ENCODE measurements around the gene KRT5.

Gene KRT5

GRCh38 chr12:52519826-52520662, at the start of gene KRT5:
TSS of gene KRT5 (minus strand) at chr12:52520394. CDS start at chr12:52520296, 98 bp downstream.
- TF ChIP-seq ZNF274 (IDR thresholded peaks at IDR 0.05; ENCODE audit: low read depth, low read length) (no peak), SUZ12 (IDR thresholded peaks at IDR 0.05; ENCODE audit: extremely low read depth, insufficient read depth, insufficient read length) (no peak), YY1 (IDR thresholded peaks at IDR 0.05; ENCODE audit: insufficient read depth, insufficient read length) (no peak)
- no peak for DNase-seq (ENCODE audit: low read depth, low spot score)
- no peak within 1 kb of the TSS for H3K9ac ChIP-seq (ENCODE audit: insufficient read length, low read depth)

GRCh38 chr12:52568111-52568510, 47.9 kb upstream of the KRT5 start:
- Histone ChIP-seq H3K4me3 (ENCODE audit: insufficient read length, low read depth) (no peak overlapping the region), H3K9me3 (ENCODE audit: insufficient read depth, low read length) (no peaks in the 10 kb centered on the region), H3K9ac (ENCODE audit: insufficient read length, low read depth) (no peak overlapping the region), H3K36me3 (ENCODE audit: insufficient read depth, insufficient read length, low read length) (no peaks in the 10 kb centered on the region), H3K4me1 (ENCODE audit: insufficient read depth, insufficient read length) (peaks cover 6% of the 10 kb centered on the region), H3K27me3 (ENCODE audit: insufficient read depth, insufficient read length) (no peaks in the 10 kb centered on the region)
- no peak for DNase-seq (ENCODE audit: low read depth, low spot score)
- no peak for TF ChIP-seq YY1 (IDR thresholded peaks at IDR 0.05; ENCODE audit: insufficient read depth, insufficient read length)
- no peak for TF ChIP-seq SUZ12 (IDR thresholded peaks at IDR 0.05; ENCODE audit: extremely low read depth, insufficient read depth, insufficient read length)
- TF ChIP-seq ZNF274 (IDR thresholded peaks at IDR 0.05; ENCODE audit: low read depth, low read length): no peak

More at GRCh38 chr12:52519826-52520662, at the start of gene KRT5:
- H3K36me3 ChIP-seq (ENCODE audit: insufficient read depth, insufficient read length, low read length): no peaks in the 10 kb centered on the region
- H3K27me3 ChIP-seq (ENCODE audit: insufficient read depth, insufficient read length): no peaks in the 10 kb centered on the region
- H3K4me3 ChIP-seq (ENCODE audit: insufficient read length, low read depth): no peak within 1 kb of the TSS
- peaks cover 25% of the 10 kb centered on the region for H3K4me1 ChIP-seq (ENCODE audit: insufficient read depth, insufficient read length)
- H3K9me3 ChIP-seq (ENCODE audit: insufficient read depth, low read length): no peaks in the 10 kb centered on the region

GRCh38 chr12:52566847-52567291, 46.7 kb upstream of the KRT5 start:
- H3K9me3 ChIP-seq (ENCODE audit: insufficient read depth, low read length): no peaks in the 10 kb centered on the region
- H3K9ac ChIP-seq (ENCODE audit: insufficient read length, low read depth): no peak overlapping the region
- H3K27me3 ChIP-seq (ENCODE audit: insufficient read depth, insufficient read length): no peaks in the 10 kb centered on the region
- no peak overlapping the region for H3K4me3 ChIP-seq (ENCODE audit: insufficient read length, low read depth)
- H3K36me3 ChIP-seq (ENCODE audit: insufficient read depth, insufficient read length, low read length): no peaks in the 10 kb centered on the region
- H3K4me1 ChIP-seq (ENCODE audit: insufficient read depth, insufficient read length): peaks cover 6% of the 10 kb centered on the region
- no peak for DNase-seq (ENCODE audit: low read depth, low spot score)
- TF ChIP-seq ZNF274 (IDR thresholded peaks at IDR 0.05; ENCODE audit: low read depth, low read length): no peak
- no peak for TF ChIP-seq SUZ12 (IDR thresholded peaks at IDR 0.05; ENCODE audit: extremely low read depth, insufficient read depth, insufficient read length)
- no peak for TF ChIP-seq YY1 (IDR thresholded peaks at IDR 0.05; ENCODE audit: insufficient read depth, insufficient read length)

- Histone ChIP-seq H3K9me3 (ENCODE audit: insufficient read depth, low read length) (no peaks in the 10 kb centered on the region), H3K27me3 (ENCODE audit: insufficient read depth, insufficient read length) (no peaks in the 10 kb centered on the region), H3K36me3 (ENCODE audit: insufficient read depth, insufficient read length, low read length) (no peaks in the 10 kb centered on the region), H3K4me3 (ENCODE audit: insufficient read length, low read depth) (no peak overlapping the region), H3K9ac (ENCODE audit: insufficient read length, low read depth) (no peak overlapping the region), H3K4me1 (ENCODE audit: insufficient read depth, insufficient read length) (peaks cover 6% of the 10 kb centered on the region)
- DNase-seq (ENCODE audit: low read depth, low spot score): no peak
- TF ChIP-seq ZNF274 (IDR thresholded peaks at IDR 0.05; ENCODE audit: low read depth, low read length): no peak
- TF ChIP-seq YY1 (IDR thresholded peaks at IDR 0.05; ENCODE audit: insufficient read depth, insufficient read length): no peak
- TF ChIP-seq SUZ12 (IDR thresholded peaks at IDR 0.05; ENCODE audit: extremely low read depth, insufficient read depth, insufficient read length): no peak
These were observed 44.4 kb upstream of the KRT5 start for GRCh38 chr12:52564582-52564981.

- H3K9me3 ChIP-seq (ENCODE audit: insufficient read depth, low read length): no peaks in the 10 kb centered on the region
- no peaks in the 10 kb centered on the region for H3K27me3 ChIP-seq (ENCODE audit: insufficient read depth, insufficient read length)
- DNase-seq (ENCODE audit: low read depth, low spot score): no peak
- no peaks in the 10 kb centered on the region for H3K36me3 ChIP-seq (ENCODE audit: insufficient read depth, insufficient read length, low read length)
- H3K4me3 ChIP-seq (ENCODE audit: insufficient read length, low read depth): no peak overlapping the region
- H3K4me1 ChIP-seq (ENCODE audit: insufficient read depth, insufficient read length): peaks cover 2% of the 10 kb centered on the region
- H3K9ac ChIP-seq (ENCODE audit: insufficient read length, low read depth): no peak overlapping the region
- TF ChIP-seq SUZ12 (IDR thresholded peaks at IDR 0.05; ENCODE audit: extremely low read depth, insufficient read depth, insufficient read length) (no peak), YY1 (IDR thresholded peaks at IDR 0.05; ENCODE audit: insufficient read depth, insufficient read length) (no peak), ZNF274 (IDR thresholded peaks at IDR 0.05; ENCODE audit: low read depth, low read length) (no peak)
These were observed 41.8 kb upstream of the KRT5 start for GRCh38 chr12:52561880-52562449.

GRCh38 chr12:52559979-52560378, 39.8 kb upstream of the KRT5 start:
- DNase-seq (ENCODE audit: low read depth, low spot score): no peak
- no peak overlapping the region for H3K9ac ChIP-seq (ENCODE audit: insufficient read length, low read depth)
- H3K9me3 ChIP-seq (ENCODE audit: insufficient read depth, low read length): no peaks in the 10 kb centered on the region
- no peak for TF ChIP-seq ZNF274 (IDR thresholded peaks at IDR 0.05; ENCODE audit: low read depth, low read length)
- no peaks in the 10 kb centered on the region for H3K27me3 ChIP-seq (ENCODE audit: insufficient read depth, insufficient read length)
- no peak overlapping the region for H3K4me3 ChIP-seq (ENCODE audit: insufficient read length, low read depth)
- H3K36me3 ChIP-seq (ENCODE audit: insufficient read depth, insufficient read length, low read length): no peaks in the 10 kb centered on the region
- H3K4me1 ChIP-seq (ENCODE audit: insufficient read depth, insufficient read length): no peaks in the 10 kb centered on the region

- DNase-seq (ENCODE audit: low read depth, low spot score): no peak
- H3K27me3 ChIP-seq (ENCODE audit: insufficient read depth, insufficient read length): no peaks in the 10 kb centered on the region
- H3K36me3 ChIP-seq (ENCODE audit: insufficient read depth, insufficient read length, low read length): no peaks in the 10 kb centered on the region
- no peak for TF ChIP-seq YY1 (IDR thresholded peaks at IDR 0.05; ENCODE audit: insufficient read depth, insufficient read length)
- TF ChIP-seq SUZ12 (IDR thresholded peaks at IDR 0.05; ENCODE audit: extremely low read depth, insufficient read depth, insufficient read length): no peak
- no peak for TF ChIP-seq ZNF274 (IDR thresholded peaks at IDR 0.05; ENCODE audit: low read depth, low read length)
- no peaks in the 10 kb centered on the region for H3K4me1 ChIP-seq (ENCODE audit: insufficient read depth, insufficient read length)
- no peak overlapping the region for H3K4me3 ChIP-seq (ENCODE audit: insufficient read length, low read depth)
- no peak overlapping the region for H3K9ac ChIP-seq (ENCODE audit: insufficient read length, low read depth)
- H3K9me3 ChIP-seq (ENCODE audit: insufficient read depth, low read length): no peaks in the 10 kb centered on the region
These were observed 38.7 kb upstream of the KRT5 start for GRCh38 chr12:52558781-52559445.
